Karpas-422 (cell line): ENCODE measurements around the gene GID4. TPM values are rescaled to one million over a fixed set of nuclear protein-coding genes. Genes with fewer than 3 reads are reported as not detected.

ENCODE experiments used
- DNase-seq: peaks from one replicate; pipeline ENCODE4 v3.0.0-alpha.2; 2015
- H2AFZ ChIP-seq: fragments of 200-600 bp; sonication (generic); 2 replicates; pipeline ENCODE4 v1.6.1; 2014; ENCODE audit warnings: antibody characterized with exemption, low read length, mixed read lengths
- H3K27ac ChIP-seq: fragments of 200-600 bp; sonication (generic); 2 replicates; pipeline ENCODE4 v1.5.1; 2014; ENCODE audit warnings: mild to moderate bottlenecking, low read length, moderate library complexity
- H3K27me3 ChIP-seq: fragments of 200-600 bp; sonication (generic); 2 replicates; pipeline ENCODE4 v1.6.1; 2014; ENCODE audit warnings: low read length, mixed read lengths
- H3K36me3 ChIP-seq: fragments of 200-600 bp; sonication (generic); 2 replicates; pipeline ENCODE4 v1.6.1; 2014; ENCODE audit warnings: low read length, mixed read lengths; ENCODE audit not compliant: insufficient read depth
- H3K4me1 ChIP-seq: fragments of 200-600 bp; sonication (generic); 2 replicates; pipeline ENCODE4 v1.6.1; 2014; ENCODE audit warnings: mild to moderate bottlenecking, low read length, mixed read lengths
- H3K4me2 ChIP-seq: fragments of 200-600 bp; sonication (generic); 2 replicates; pipeline ENCODE4 v1.6.1; 2014; ENCODE audit warnings: low read length, low read depth, mild to moderate bottlenecking; ENCODE audit not compliant: poor library complexity, severe bottlenecking
- H3K4me3 ChIP-seq: fragments of 200-600 bp; sonication (generic); 2 replicates; pipeline ENCODE4 v1.5.1; 2014; ENCODE audit warnings: mild to moderate bottlenecking, antibody characterized with exemption, low read length, mixed read lengths
- H3K79me2 ChIP-seq: fragments of 200-600 bp; sonication (generic); 2 replicates; pipeline ENCODE4 v1.6.1; 2014; ENCODE audit warnings: mild to moderate bottlenecking, low read length, mixed read lengths
- H3K9ac ChIP-seq: fragments of 200-600 bp; sonication (generic); 2 replicates; pipeline ENCODE4 v1.6.0; 2014; ENCODE audit warnings: low read length
- H3K9me2 ChIP-seq: fragments of 200-600 bp; sonication (generic), shearing (Covaris generic); replicated peaks from 2 replicates; pipeline ENCODE4 v1.6.0; 2014; ENCODE audit warnings: mild to moderate bottlenecking, low read length, moderate library complexity; ENCODE audit not compliant: insufficient read depth
- H3K9me3 ChIP-seq: fragments of 300-700, 200-600 bp; sonication (generic); 2 replicates; pipeline ENCODE4 v1.6.1; 2014; ENCODE audit warnings: low read length, mixed read lengths
- H4K20me1 ChIP-seq: fragments of 200-600 bp; sonication (generic); 2 replicates; pipeline ENCODE4 v1.6.1; 2014; ENCODE audit warnings: mild to moderate bottlenecking, antibody characterized with exemption, low read length, low read depth; ENCODE audit not compliant: insufficient read depth
- total RNA-seq: library from RNA; depleted of rRNA; stranded (reverse); fragments of >200 nt; shearing (Covaris generic); gene quantifications from 2 replicates; pipeline ENCODE4 v1.2.3, GENCODE V29; 2014; ENCODE audit warnings: low replicate concordance; rRNA removed

GID4 gene
- total RNA-seq, 1 experiment from 2014 or later, result 8.9 TPM

GRCh38 chr17:18109935-18110485 is 70.8 kb downstream of the GID4 start:
- no peaks in the 10 kb centered on the region for H3K4me1 ChIP-seq
- H3K27ac ChIP-seq, result no peak overlapping the region
- H2AFZ ChIP-seq, result no peak overlapping the region
- no peaks in the 10 kb centered on the region for H3K9me2 ChIP-seq
- no peak overlapping the region for H3K4me3 ChIP-seq
- 0 out of 2 replicates have a peak, but pooled peaks cover 4% of the 10 kb centered on the region for H4K20me1 ChIP-seq
- no peaks in the 10 kb centered on the region for H3K36me3 ChIP-seq
- H3K27me3 ChIP-seq, result no peaks in the 10 kb centered on the region
- no peak for DNase-seq
- H3K4me2 ChIP-seq, result no peak overlapping the region
- H3K9me3 ChIP-seq, result no peaks in the 10 kb centered on the region
- H3K79me2 ChIP-seq, result no peaks in the 10 kb centered on the region
- no peak overlapping the region for H3K9ac ChIP-seq

- Histone ChIP-seq H3K79me2 (no peaks in the 10 kb centered on the region), H3K9ac (no peak overlapping the region), H3K4me1 (no peaks in the 10 kb centered on the region), H3K27ac (no peak overlapping the region), H4K20me1 (0 out of 2 replicates have a peak, but pooled peaks cover 4% of the 10 kb centered on the region), H3K36me3 (no peaks in the 10 kb centered on the region), H3K9me3 (no peaks in the 10 kb centered on the region), H3K4me3 (no peak overlapping the region), H3K9me2 (no peaks in the 10 kb centered on the region), H2AFZ (no peak overlapping the region), H3K27me3 (no peaks in the 10 kb centered on the region), H3K4me2 (no peak overlapping the region)
- no peak for DNase-seq
These were observed 71.5 kb downstream of the GID4 start for GRCh38 chr17:18110636-18111145.

- H3K9ac ChIP-seq, result no peak overlapping the region
- no peaks in the 10 kb centered on the region for H3K79me2 ChIP-seq
- H3K4me1 ChIP-seq, result no peaks in the 10 kb centered on the region
- DNase-seq, result no peak
- H3K4me3 ChIP-seq, result no peak overlapping the region
- H2AFZ ChIP-seq, result no peak overlapping the region
- H3K9me3 ChIP-seq, result no peaks in the 10 kb centered on the region
- H3K9me2 ChIP-seq, result no peaks in the 10 kb centered on the region
- H3K27ac ChIP-seq, result no peak overlapping the region
- no peaks in the 10 kb centered on the region for H3K36me3 ChIP-seq
- H3K4me2 ChIP-seq, result no peak overlapping the region
- 0 out of 2 replicates have a peak, but pooled peaks cover 4% of the 10 kb centered on the region for H4K20me1 ChIP-seq
- H3K27me3 ChIP-seq, result no peaks in the 10 kb centered on the region
These were observed 72.2 kb downstream of the GID4 start for GRCh38 chr17:18111330-18111971.

- no peak for DNase-seq
- no peaks in the 10 kb centered on the region for H3K27me3 ChIP-seq
- no peak overlapping the region for H2AFZ ChIP-seq
- H3K36me3 ChIP-seq, result no peaks in the 10 kb centered on the region
- H3K4me3 ChIP-seq, result no peak overlapping the region
- no peaks in the 10 kb centered on the region for H3K4me1 ChIP-seq
- no peaks in the 10 kb centered on the region for H3K9me2 ChIP-seq
- no peak overlapping the region for H3K4me2 ChIP-seq
- no peak overlapping the region for H3K27ac ChIP-seq
- H3K9me3 ChIP-seq, result no peaks in the 10 kb centered on the region
- H3K9ac ChIP-seq, result no peak overlapping the region
- H4K20me1 ChIP-seq, result no peaks in the 10 kb centered on the region
- no peaks in the 10 kb centered on the region for H3K79me2 ChIP-seq
These were observed 76.3 kb downstream of the GID4 start for GRCh38 chr17:18115517-18115916.

- H3K4me2 ChIP-seq, result no peak overlapping the region
- H3K27me3 ChIP-seq, result no peaks in the 10 kb centered on the region
- DNase-seq, result no peak
- H3K9ac ChIP-seq, result no peak overlapping the region
- H4K20me1 ChIP-seq, result no peaks in the 10 kb centered on the region
- no peaks in the 10 kb centered on the region for H3K9me2 ChIP-seq
- no peaks in the 10 kb centered on the region for H3K4me1 ChIP-seq
- no peak overlapping the region for H3K27ac ChIP-seq
- no peak overlapping the region for H2AFZ ChIP-seq
- no peaks in the 10 kb centered on the region for H3K9me3 ChIP-seq
- no peaks in the 10 kb centered on the region for H3K36me3 ChIP-seq
- H3K4me3 ChIP-seq, result no peak overlapping the region
- H3K79me2 ChIP-seq, result no peaks in the 10 kb centered on the region
These were observed 76.9 kb downstream of the GID4 start for GRCh38 chr17:18116078-18116477.

GRCh38 chr17:18117533-18117932 is 78.3 kb downstream of the GID4 start:
- H2AFZ ChIP-seq, result no peak overlapping the region
- H3K9me2 ChIP-seq, result no peaks in the 10 kb centered on the region
- no peaks in the 10 kb centered on the region for H3K27me3 ChIP-seq
- DNase-seq, result no peak
- no peak overlapping the region for H3K4me2 ChIP-seq
- no peaks in the 10 kb centered on the region for H3K36me3 ChIP-seq
- no peak overlapping the region for H3K4me3 ChIP-seq
- H3K79me2 ChIP-seq, result no peaks in the 10 kb centered on the region
- H3K4me1 ChIP-seq, result no peaks in the 10 kb centered on the region
- no peak overlapping the region for H3K9ac ChIP-seq
- no peaks in the 10 kb centered on the region for H4K20me1 ChIP-seq
- H3K9me3 ChIP-seq, result no peaks in the 10 kb centered on the region
- H3K27ac ChIP-seq, result no peak overlapping the region

Other genes starting within 250 kb of the GID4 start
- gene SREBF1, start 202.4 kb upstream of the GID4 start, total RNA-seq, result 52.0 and 103 TPM in 2 replicates
- gene TOM1L2, start 67.0 kb upstream of the GID4 start, total RNA-seq, result 6.0 and 6.4 TPM in 2 replicates
- gene DRC3, start 66.5 kb upstream of the GID4 start, total RNA-seq, result 4.5 TPM in 1 of 2 replicates, not detected in the other
- 38.8 and 49.7 TPM in 2 replicates for gene ATPAF2, start 240 bp upstream of the GID4 start, total RNA-seq
- 21.5 and 26.3 TPM in 2 replicates for gene DRG2, start 48.5 kb downstream of the GID4 start, total RNA-seq
- 0.11 and 1.3 TPM in 2 replicates for gene MYO15A, start 69.3 kb downstream of the GID4 start, total RNA-seq
- gene ALKBH5, start 144.4 kb downstream of the GID4 start, total RNA-seq, result 124 and 145 TPM in 2 replicates
- 12.0 and 12.1 TPM in 2 replicates for gene LLGL1, start 186.2 kb downstream of the GID4 start, total RNA-seq
- 128 and 166 TPM in 2 replicates for gene FLII, start 219.3 kb downstream of the GID4 start, total RNA-seq
- 4.5 and 14.2 TPM in 2 replicates for gene MIEF2, start 221.3 kb downstream of the GID4 start, total RNA-seq